DMS153 treated with DMSO at 0.1 percent for 48 hours (cell line): Measurements from ENCODE around the gene MED27.

ENCODE experiments used
- DNase-seq: peaks from one replicate; lab custom pipeline; 2025; ENCODE audit not compliant: unreplicated experiment; lab: John Stamatoyannopoulos, UW

The MED27 gene

DNA sequence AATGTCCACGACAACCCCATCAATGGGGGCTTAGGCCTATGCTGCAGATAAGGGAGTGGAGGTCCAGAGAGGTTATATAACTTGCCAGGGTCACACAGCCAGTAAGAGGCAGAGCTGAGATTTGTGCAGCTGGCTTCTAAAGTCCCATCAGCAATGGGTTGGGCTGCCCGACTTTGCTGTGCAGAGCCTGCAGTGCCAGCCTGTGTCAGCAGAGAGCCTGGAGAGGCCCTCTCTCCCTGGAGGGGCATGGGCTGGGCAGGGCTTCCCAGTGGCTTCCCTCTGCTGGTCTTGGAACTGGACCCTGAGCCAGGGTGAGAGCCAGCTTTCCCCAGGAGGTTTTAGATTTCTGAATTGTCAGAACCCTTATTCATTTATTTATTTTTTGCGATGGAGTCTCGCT, 262.6 kb downstream of the MED27 start:
- no peak for DNase-seq

DNA sequence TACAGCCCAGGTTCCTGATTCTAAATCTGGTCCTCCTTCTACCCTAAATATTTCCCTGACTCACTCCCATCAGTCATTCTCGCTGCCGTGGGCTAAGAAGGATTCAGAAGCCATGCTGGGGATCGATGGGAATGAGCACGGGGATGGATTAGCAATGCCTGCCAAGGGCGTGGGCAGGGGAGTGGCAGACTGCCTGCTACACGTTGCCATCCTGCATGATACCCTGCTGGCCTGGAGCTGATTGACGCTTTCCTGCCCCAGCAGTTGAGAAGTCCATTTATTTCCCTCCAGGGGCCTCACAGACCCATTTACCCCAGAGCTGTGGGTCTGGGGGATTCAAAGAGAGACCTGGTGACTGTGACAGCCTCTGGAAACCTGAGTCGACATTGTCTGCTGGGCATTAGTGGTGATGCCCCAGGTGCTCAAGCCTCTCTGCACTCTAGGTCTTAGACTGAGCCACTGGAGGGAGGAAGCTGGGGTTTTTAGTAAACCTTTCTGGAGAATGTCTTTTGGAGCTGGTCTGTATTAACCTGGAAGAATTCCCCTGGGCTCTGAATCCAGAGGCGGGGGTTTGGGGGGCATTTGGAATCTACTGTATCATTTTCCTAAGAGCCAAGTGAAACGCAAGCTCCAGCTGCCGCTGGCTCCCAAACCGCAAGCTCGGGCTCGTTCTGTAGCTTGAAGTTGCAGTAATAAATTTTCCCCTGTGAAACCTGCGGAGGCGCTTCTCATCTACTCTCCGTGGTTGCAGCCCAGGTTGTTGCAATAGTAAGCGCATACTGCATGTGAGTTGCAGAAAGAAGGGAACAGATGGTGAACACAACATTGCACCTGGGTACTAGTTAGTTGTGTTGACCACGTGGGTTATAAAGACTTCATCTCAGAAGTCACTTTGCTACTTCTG, 263.4 kb downstream of the MED27 start:
- DNase-seq = peak; percentile 56

DNA sequence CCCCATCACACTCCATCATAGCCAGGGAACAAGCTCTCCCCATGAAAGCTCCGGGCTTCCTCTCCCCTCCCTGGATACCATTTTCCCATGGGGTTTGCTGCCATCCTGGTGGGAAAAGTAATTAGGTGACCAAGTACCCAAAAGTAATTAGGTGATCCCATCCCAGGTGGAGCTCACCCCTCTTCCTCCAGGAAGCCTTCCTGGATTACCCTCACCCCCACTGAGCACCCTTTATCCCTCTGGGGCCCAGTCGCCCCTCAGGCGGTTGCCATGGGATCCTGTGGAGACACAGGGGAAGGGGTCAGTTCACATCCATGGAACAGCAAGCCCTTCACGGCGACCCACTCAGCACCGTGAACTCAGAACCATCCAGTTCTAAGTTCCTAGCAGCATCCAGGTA, 265.0 kb downstream of the MED27 start:
- no peak for DNase-seq

DNA sequence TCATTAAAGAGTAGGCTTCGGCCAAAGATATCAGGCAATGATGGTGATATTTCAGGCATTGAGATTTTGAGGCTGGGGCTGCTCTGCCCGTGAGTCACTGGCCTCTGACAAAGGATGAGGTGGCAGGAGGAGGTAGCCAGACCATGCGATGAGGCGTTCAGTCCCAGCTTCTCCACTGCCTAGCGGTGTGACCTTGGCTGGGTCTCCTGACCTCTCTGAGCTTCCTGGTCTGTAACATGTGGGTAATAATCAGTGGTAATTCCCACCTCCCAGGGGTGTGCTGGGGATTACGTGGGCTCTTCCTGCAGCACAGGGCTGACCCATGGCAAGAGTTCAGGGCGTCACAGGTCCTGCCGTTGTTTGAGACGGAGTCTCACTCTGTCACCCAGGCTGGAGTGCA, 266.6 kb downstream of the MED27 start:
- DNase-seq = no peak

DNA sequence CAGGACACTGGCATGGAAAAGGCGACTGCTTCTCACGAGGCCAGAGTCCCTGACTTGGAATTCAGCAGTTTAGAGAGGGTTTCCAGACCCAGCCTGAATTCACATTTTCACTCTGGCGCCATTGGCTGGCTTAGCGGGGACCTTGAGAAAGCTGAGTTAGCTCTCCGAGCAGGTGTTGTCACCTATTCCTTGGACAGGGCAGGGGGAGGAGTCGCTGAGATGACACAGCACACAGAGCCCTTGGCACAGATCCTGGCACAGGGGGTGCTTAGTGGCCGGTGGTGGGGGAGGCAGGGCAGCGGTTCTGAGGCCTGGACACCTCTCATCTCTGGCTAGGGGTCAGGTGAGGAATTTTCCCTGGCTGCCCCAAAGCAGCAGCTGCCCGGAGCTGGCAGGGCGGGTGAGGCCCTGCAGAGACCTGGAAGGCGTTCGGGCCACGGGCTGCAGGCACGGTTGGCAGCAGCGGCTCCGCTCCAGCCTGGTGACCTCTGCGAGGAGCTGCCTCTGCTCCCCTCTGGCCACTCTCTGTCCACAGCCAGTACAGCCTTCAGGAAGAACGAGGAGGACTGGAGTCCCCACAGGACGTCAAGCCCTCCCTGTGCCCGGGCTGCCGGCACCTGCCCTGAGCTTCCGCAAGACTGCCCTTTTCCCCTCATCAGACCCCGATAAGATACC, 267.4 kb downstream of the MED27 start:
- DNase-seq = no peak

DNA sequence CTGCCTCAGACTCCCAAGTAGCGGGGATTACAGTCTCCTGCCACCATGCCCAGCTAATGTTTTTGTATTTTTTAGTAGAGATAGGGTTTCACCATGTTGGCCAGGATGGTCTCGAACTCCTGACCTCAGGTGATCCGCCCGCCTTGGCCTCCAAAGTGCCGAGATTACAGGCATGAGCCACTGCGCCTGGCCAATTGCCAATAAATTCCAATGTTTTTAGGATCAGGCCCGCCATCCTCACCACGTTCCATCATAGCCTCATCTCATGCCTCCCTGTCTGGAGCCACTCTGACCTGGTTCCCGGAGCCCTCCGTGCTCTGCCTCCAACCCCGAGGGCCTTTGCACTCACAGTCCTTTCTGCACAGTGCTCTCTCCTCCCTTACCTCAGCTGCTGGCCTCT, 268.3 kb downstream of the MED27 start:
- no peak for DNase-seq

DNA sequence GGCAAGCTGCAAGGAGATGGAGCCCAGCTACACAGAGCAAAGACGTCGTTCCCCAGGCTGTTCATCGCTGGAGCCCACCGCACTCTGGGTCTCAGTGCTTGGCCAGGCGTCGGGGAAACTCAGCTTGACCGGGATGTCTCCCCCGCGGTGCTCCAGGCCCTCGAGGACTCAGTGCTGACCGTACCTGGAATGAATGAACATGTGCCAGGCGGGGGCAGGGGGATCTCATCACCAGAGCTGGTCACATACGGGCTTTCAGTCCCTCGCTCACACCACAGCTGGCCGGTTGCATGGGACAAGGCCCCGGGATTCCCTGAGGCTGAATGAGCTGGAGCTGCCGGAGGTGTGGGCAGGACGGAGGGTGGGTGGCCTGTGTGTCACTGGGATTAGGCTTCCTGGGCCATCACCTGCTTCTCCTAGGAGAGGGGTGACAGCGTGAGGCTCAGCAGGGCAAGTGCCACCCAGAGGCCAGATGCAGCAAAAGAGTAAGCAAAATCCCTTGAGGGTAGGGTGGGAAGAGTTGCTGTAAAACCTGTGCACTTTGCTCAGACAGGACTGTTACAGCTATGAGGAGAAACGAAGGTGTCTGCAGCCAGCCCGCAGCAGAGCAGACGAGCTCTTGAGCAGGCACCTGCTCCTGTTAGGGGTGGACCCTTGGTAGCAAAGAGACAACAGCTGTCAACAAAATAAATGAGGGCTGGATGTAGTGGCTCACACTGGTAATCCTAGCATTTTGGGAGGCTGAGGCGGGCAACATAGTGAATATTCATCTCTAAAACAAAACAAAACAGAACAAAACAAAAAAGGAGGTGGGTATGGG, 269.1 kb downstream of the MED27 start:
- peak; percentile 33 for DNase-seq
